HEK293T (cell line): ENCODE measurements around the gene TCAP.

ENCODE experiments used
- ARNT ChIP-seq: fragments of 450-650 bp; IDR thresholded peaks from 2 replicates; pipeline ENCODE4 v1.6.1; 2017; ENCODE audit warnings: mild to moderate bottlenecking
- BHLHE40 ChIP-seq: fragments of 450-650 bp; IDR thresholded peaks from 2 replicates; pipeline ENCODE4 v1.6.1; 2016; ENCODE audit warnings: mild to moderate bottlenecking, moderate library complexity, borderline replicate concordance
- ELF4 ChIP-seq: fragments of 450-650 bp; IDR thresholded peaks from 2 replicates; pipeline ENCODE4 v1.6.1; 2017; ENCODE audit warnings: antibody characterized with exemption
- FOXK2 ChIP-seq: fragments of 450-650 bp; IDR thresholded peaks from 2 replicates; pipeline ENCODE4 v1.6.1; 2016; ENCODE audit warnings: mild to moderate bottlenecking
- HDGF ChIP-seq: fragments of 450-650 bp; IDR thresholded peaks from 2 replicates; pipeline ENCODE4 v1.6.1; 2017; ENCODE audit warnings: antibody characterized with exemption, borderline replicate concordance
- SP1 ChIP-seq: fragments of 450-650 bp; IDR thresholded peaks from 2 replicates; pipeline ENCODE4 v1.6.1; 2017
- SUZ12 ChIP-seq: fragments of 450-650 bp; IDR thresholded peaks from 2 replicates; pipeline ENCODE4 v1.6.1; 2016; ENCODE audit warnings: mild to moderate bottlenecking
- TARDBP ChIP-seq: fragments of 450-650 bp; IDR thresholded peaks from 2 replicates; pipeline ENCODE4 v1.6.1; 2016
- TF ChIP-seq, protein P1 (sequence below): fragments of 450-650 bp; IDR thresholded peaks from 2 replicates; pipeline ENCODE4 v1.6.1; 2016

- TF ChIP-seq BHLHE40 (no peak), SP1 (no peak), ELF4 (no peak), ARNT (no peak), FOXK2 (no peak), TARDBP (no peak), HDGF (no peak), SUZ12 (no peak)
- TF ChIP-seq, protein P1, sequence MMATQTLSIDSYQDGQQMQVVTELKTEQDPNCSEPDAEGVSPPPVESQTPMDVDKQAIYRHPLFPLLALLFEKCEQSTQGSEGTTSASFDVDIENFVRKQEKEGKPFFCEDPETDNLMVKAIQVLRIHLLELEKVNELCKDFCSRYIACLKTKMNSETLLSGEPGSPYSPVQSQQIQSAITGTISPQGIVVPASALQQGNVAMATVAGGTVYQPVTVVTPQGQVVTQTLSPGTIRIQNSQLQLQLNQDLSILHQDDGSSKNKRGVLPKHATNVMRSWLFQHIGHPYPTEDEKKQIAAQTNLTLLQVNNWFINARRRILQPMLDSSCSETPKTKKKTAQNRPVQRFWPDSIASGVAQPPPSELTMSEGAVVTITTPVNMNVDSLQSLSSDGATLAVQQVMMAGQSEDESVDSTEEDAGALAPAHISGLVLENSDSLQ = no peak
These were observed 13.1 kb upstream of the TCAP start for GRCh38 chr17:39651923-39652586.
